Measurements from ENCODE around the gene AOX1.
"Not testable (repeated sequence)": the region's sequence is repeated elsewhere in the genome, so short reads cannot be mapped to it uniquely, and the experiment has no call there.

AOX1 gene

DNA sequence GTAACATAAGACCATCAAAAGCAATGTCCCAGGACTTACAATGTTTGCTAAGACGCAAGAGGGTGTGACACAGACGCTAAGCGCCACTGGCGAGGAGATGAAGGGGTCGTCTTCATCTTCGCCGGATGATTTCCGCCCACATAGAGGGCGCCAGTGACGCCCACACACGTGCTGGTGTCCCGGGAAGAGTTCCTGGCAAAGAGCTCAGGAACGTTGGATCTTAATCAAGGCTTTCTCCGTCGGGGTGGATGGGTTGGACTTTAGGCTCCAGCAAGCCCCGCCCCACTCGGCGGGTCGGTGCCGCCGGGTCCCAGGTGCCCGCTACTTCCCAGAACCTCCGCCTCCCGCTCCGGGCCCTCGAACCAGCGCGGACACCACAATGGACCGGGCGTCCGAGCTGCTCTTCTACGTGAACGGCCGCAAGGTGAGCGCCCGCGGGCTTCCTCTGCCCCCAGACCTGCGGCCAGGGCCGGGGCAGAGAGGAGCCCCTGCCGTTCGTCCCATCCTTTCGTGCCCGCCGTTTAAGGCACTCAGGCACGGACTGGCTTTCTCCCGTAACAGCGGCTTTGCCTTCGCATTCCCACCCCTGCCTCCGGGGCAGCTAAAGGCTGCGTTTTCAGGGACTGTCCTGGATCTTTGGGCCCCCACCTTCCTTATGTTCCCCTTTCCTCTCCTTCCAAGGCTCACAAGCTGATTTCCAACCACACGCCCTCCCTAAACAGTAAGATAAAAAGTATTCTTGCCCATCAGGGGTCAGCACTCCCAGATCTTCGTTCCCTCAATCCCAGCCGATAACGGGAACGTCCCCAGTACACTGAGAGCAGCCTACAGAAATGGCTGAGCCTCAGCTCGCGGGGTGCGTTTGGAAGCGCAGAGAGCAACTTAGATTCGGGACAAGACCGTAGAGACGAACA lies at the start of gene AOX1:
AOX1 (plus strand) TSS at position 285 of the 914 bp plus-strand sequence; CDS start at position 380, 95 bp downstream.
- POLR2A ChIA-PET: no interaction called here
- CTCF ChIA-PET: interaction anchor here (0.5 kb wide), 1 partner anchor 13 kb away, joined by 3 read pairs; no protein-coding TSS in a partner anchor
- TF ChIP-seq ZNF384 (IDR thresholded peaks at IDR 0.05) (no peak), NFRKB (IDR thresholded peaks at IDR 0.05) (no peak), SUZ12 (IDR thresholded peaks at IDR 0.05) (no peak), ELF4 (IDR thresholded peaks at IDR 0.05) (no peak), FOXK2 (IDR thresholded peaks at IDR 0.05) (no peak), L3MBTL2 (conservative IDR thresholded peaks at IDR 0.05) (no peak), LEF1 (IDR thresholded peaks at IDR 0.05; ENCODE audit: borderline replicate concordance) (no peak), TARDBP (IDR thresholded peaks at IDR 0.05) (no peak), FOXM1 (IDR thresholded peaks at IDR 0.05; ENCODE audit: borderline replicate concordance) (no peak)
- DNase-seq (ENCODE audit: extremely low spot score): no peak

DNA sequence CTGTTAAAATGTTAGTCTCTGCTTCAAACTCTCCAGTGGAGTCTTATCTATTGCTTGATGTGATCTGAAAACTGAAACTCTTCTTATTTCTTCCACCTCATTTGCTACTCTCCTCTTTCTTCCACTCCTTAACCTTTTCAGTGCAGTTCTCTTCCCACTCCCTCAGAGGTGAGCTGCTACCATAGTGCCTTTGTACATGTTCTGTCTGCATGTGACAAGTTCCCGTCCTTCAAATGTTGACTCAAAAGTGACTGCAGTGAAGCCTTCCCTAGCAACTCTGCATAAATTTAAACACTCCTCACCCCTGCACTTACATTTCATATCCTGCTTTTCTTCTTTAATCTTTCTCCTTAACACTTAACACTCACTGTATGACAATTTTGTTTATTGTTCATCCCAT lies 47.7 kb upstream of the AOX1 start:
- DNase-seq (ENCODE audit: extremely low spot score): no peak
- ChIA-PET POLR2A (no interaction called here), CTCF (no interaction called here)
- TF ChIP-seq ARNT (IDR thresholded peaks at IDR 0.05) (no peak), ZNF384 (IDR thresholded peaks at IDR 0.05) (no peak), LEF1 (IDR thresholded peaks at IDR 0.05; ENCODE audit: borderline replicate concordance) (no peak), TARDBP (IDR thresholded peaks at IDR 0.05) (no peak), FOXA1 (IDR thresholded peaks at IDR 0.05) (no peak), HDGF (IDR thresholded peaks at IDR 0.05; ENCODE audit: borderline replicate concordance) (no peak), SP1 (IDR thresholded peaks at IDR 0.05) (no peak), L3MBTL2 (conservative IDR thresholded peaks at IDR 0.05) (no peak), SUZ12 (IDR thresholded peaks at IDR 0.05) (no peak)

DNA sequence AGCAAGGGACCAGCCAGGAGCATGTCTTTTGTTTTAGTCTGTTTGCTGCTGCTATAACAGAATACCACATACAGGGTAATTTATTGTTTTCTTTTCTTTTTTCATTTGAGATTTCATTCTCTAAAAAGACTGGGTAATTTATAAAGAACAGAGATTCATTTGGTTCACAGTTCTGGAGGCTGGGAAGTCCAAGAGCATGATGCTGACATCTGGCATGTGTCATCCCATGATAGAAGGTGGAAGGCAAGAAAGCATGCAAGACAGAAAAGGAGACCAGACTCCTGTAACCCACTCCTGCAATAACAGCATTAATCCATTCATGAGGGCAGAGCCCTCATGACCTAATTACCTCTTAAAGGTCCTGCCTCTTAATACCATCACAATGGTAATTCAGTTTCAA lies 45.0 kb upstream of the AOX1 start:
- no peak for DNase-seq (ENCODE audit: extremely low spot score)
- ChIA-PET CTCF (no interaction called here), POLR2A (no interaction called here)
- TF ChIP-seq SUZ12 (IDR thresholded peaks at IDR 0.05) (no peak), FOXA1 (IDR thresholded peaks at IDR 0.05) (no peak), FOXM1 (IDR thresholded peaks at IDR 0.05; ENCODE audit: borderline replicate concordance) (no peak), BHLHE40 (IDR thresholded peaks at IDR 0.05; ENCODE audit: borderline replicate concordance) (no peak), HDGF (IDR thresholded peaks at IDR 0.05; ENCODE audit: borderline replicate concordance) (no peak), ZNF384 (IDR thresholded peaks at IDR 0.05) (no peak), L3MBTL2 (conservative IDR thresholded peaks at IDR 0.05) (no peak), ARNT (IDR thresholded peaks at IDR 0.05) (no peak), LEF1 (IDR thresholded peaks at IDR 0.05; ENCODE audit: borderline replicate concordance) (no peak), CTBP1 (IDR thresholded peaks at IDR 0.05; ENCODE audit: borderline replicate concordance) (no peak), NFRKB (IDR thresholded peaks at IDR 0.05) (no peak), SP1 (IDR thresholded peaks at IDR 0.05) (no peak), FOXK2 (IDR thresholded peaks at IDR 0.05) (no peak), ELF4 (IDR thresholded peaks at IDR 0.05) (no peak), TARDBP (IDR thresholded peaks at IDR 0.05) (no peak)
- TF ChIP-seq, protein P1, sequence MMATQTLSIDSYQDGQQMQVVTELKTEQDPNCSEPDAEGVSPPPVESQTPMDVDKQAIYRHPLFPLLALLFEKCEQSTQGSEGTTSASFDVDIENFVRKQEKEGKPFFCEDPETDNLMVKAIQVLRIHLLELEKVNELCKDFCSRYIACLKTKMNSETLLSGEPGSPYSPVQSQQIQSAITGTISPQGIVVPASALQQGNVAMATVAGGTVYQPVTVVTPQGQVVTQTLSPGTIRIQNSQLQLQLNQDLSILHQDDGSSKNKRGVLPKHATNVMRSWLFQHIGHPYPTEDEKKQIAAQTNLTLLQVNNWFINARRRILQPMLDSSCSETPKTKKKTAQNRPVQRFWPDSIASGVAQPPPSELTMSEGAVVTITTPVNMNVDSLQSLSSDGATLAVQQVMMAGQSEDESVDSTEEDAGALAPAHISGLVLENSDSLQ (IDR thresholded peaks at IDR 0.05): no peak

DNA sequence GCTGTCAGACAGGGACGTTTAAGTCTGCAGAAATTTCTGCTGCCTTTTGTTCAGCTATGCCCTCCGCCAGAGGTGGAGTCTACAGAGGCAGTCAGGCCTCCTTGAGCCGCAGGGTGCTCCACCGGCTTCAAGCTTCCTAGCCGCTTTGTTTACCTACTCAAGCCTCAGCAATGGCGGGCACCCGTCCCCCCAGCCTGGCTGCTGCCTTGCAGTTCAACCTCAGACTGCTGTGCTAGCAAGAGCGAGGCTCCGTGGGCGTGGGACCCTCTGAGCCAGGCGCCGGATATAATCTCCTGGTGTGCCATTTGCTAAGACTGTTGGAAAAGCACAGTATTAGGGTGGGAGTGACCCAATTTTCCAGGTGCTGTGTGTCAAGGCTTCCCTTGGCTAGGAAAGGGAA lies 19.2 kb upstream of the AOX1 start:
- DNase-seq (ENCODE audit: extremely low spot score); CTCF ChIA-PET; POLR2A ChIA-PET: not testable (repeated sequence)

DNA sequence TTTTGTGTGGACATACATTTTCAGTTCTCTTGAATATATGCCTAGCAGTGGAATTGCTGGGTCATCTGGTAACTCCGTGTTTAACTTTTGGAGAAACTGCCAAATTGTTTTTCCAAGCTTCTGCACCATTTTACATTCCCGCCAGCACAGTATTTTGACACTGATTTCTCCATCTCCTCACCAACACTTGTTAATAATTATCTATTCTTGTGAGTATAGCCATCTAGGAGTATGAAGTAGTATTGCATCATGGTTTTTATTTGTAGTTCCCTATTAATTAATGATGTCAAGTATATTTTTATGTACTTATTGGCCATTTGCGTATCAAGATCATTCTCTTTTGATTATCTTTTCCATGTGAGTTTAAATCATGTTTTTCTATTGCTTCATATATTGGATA lies 17.9 kb upstream of the AOX1 start:
- TF ChIP-seq FOXM1 (IDR thresholded peaks at IDR 0.05; ENCODE audit: borderline replicate concordance) (no peak), ZNF384 (IDR thresholded peaks at IDR 0.05) (no peak), HDGF (IDR thresholded peaks at IDR 0.05; ENCODE audit: borderline replicate concordance) (no peak), ARNT (IDR thresholded peaks at IDR 0.05) (no peak), L3MBTL2 (conservative IDR thresholded peaks at IDR 0.05) (no peak), CTBP1 (IDR thresholded peaks at IDR 0.05; ENCODE audit: borderline replicate concordance) (no peak), BHLHE40 (IDR thresholded peaks at IDR 0.05; ENCODE audit: borderline replicate concordance) (no peak), NFRKB (IDR thresholded peaks at IDR 0.05) (no peak), FOXA1 (IDR thresholded peaks at IDR 0.05) (no peak), SUZ12 (IDR thresholded peaks at IDR 0.05) (no peak), SP1 (IDR thresholded peaks at IDR 0.05) (no peak), LEF1 (IDR thresholded peaks at IDR 0.05; ENCODE audit: borderline replicate concordance) (no peak), FOXK2 (IDR thresholded peaks at IDR 0.05) (no peak), TARDBP (IDR thresholded peaks at IDR 0.05) (no peak), ELF4 (IDR thresholded peaks at IDR 0.05) (no peak)
- TF ChIP-seq, protein P1 (IDR thresholded peaks at IDR 0.05): no peak
- DNase-seq (ENCODE audit: extremely low spot score): no peak
- CTCF ChIA-PET: no interaction called here
- POLR2A ChIA-PET: no interaction called here

DNA sequence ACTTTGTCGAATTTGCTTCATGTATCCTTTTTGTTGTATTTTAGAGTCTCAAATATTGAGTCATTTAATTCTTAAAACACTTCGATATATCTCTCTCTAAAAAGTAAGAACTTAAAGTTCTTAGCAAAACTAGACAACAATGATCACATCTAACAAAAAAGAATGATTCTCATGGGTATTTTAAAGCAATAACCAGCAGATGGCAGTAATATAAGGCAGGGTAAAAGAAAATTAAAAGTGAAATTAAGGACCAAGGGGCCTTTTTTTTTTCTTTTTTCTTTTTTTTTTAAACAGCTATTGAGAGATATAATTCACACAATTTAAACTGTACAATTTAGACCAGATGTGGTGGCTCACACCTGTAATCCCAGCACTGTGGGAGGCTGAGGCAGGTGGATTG lies 9.9 kb upstream of the AOX1 start:
- DNase-seq (ENCODE audit: extremely low spot score): no peak
- ChIA-PET POLR2A (no interaction called here), CTCF (no interaction called here)
- TF ChIP-seq, protein P1 (IDR thresholded peaks at IDR 0.05): no peak
- TF ChIP-seq ZNF384 (IDR thresholded peaks at IDR 0.05): 0 out of 2 replicates have a peak, but pooled peaks have one; percentile 42
